ENCODE measurements around the gene PSMB8.

The PSMB8 gene

DNA sequence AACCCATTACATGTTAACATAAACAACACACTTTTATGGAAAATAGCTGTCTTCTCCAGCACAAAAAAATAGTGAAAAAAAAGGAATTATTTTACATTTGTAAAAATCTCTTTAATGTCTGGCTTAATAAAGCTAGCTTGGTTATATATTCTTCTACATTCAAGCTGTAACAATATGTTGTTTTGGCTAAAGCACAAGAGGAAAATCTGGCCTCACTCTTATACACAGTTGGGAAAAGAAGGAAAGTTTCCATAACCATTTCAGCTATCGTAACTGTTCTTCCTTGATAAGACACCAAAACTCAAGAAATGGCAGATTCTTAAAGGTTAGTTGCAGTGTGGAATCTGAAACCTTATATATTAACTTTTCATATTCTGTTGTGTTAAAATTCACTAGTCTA is 34.7 kb downstream of the PSMB8 start:
- TF ChIP-seq FOXP2 (optimal IDR thresholded peaks at IDR 0.05; ENCODE audit: borderline replicate concordance, extremely low read depth, extremely low read length, insufficient read depth) (no peak), POLR2AphosphoS5 (IDR thresholded peaks at IDR 0.05; ENCODE audit: low read depth, low read length) (no peak), TAF1 (IDR thresholded peaks at IDR 0.05; ENCODE audit: borderline replicate concordance, insufficient read depth, low read length) (no peak), SIN3A (IDR thresholded peaks at IDR 0.05; ENCODE audit: borderline replicate concordance, insufficient read depth, low read length) (no peak)
- TF ChIP-seq, protein P1, sequence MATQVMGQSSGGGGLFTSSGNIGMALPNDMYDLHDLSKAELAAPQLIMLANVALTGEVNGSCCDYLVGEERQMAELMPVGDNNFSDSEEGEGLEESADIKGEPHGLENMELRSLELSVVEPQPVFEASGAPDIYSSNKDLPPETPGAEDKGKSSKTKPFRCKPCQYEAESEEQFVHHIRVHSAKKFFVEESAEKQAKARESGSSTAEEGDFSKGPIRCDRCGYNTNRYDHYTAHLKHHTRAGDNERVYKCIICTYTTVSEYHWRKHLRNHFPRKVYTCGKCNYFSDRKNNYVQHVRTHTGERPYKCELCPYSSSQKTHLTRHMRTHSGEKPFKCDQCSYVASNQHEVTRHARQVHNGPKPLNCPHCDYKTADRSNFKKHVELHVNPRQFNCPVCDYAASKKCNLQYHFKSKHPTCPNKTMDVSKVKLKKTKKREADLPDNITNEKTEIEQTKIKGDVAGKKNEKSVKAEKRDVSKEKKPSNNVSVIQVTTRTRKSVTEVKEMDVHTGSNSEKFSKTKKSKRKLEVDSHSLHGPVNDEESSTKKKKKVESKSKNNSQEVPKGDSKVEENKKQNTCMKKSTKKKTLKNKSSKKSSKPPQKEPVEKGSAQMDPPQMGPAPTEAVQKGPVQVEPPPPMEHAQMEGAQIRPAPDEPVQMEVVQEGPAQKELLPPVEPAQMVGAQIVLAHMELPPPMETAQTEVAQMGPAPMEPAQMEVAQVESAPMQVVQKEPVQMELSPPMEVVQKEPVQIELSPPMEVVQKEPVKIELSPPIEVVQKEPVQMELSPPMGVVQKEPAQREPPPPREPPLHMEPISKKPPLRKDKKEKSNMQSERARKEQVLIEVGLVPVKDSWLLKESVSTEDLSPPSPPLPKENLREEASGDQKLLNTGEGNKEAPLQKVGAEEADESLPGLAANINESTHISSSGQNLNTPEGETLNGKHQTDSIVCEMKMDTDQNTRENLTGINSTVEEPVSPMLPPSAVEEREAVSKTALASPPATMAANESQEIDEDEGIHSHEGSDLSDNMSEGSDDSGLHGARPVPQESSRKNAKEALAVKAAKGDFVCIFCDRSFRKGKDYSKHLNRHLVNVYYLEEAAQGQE (IDR thresholded peaks at IDR 0.05; ENCODE audit: insufficient read depth in 1 of 2, low read depth in 2 of 2, low read length in 2 of 2) = no peak

DNA sequence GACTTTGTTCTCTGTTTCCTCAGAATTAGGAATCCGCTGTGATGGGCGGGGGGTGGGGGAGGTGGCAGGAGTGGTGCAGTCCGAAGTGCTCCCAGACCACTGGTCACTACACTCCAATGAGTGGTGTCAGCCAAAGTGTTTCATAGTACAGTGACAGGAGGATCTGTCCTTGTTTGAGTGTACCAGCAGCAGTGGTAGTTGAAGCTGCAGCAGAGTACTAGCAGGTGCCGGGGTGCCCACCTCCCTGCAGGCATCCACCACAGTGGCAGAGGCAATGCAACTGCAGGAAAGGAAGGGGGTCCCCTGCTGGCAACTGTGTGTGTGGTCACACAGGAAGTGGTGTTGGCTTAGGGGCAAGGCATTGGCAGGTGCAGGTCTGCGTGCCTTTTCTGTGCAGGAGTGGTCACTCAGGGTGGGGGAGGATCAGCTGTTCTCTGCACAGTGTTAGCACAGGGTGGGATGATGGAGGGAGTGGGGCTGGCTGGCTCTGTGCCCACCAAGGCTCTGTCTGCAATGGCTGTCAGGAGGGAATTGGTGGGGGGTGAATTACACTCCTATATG is 36.7 kb downstream of the PSMB8 start:
- TF ChIP-seq SIN3A (IDR thresholded peaks at IDR 0.05; ENCODE audit: borderline replicate concordance, insufficient read depth, low read length) = no peak

DNA sequence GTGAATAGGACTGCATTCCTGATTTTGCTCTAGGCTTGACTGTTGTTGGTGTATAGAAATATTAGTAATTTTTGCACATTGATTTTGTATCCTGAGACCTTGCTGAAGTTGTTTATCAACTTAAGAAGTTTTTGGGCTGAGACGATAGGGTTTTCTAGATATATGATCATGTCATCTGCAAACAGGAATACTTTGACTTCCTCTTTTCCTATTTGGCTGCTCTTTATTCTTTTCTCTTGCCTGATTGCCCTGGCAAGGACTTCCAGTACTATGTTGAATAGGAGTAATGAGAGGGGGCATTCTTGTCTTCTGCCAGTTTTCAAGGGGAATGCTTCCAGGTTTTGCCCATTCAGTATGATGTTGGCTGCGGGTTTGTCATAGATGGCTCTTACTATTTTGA is 40.4 kb downstream of the PSMB8 start:
- TF ChIP-seq SIN3A (IDR thresholded peaks at IDR 0.05; ENCODE audit: borderline replicate concordance, insufficient read depth, low read length) (no peak), FOXP2 (optimal IDR thresholded peaks at IDR 0.05; ENCODE audit: borderline replicate concordance, extremely low read depth, extremely low read length, insufficient read depth) (no peak)
- TF ChIP-seq, protein P1 (IDR thresholded peaks at IDR 0.05; ENCODE audit: insufficient read depth in 1 of 2, low read depth in 2 of 2, low read length in 2 of 2) = no peak

DNA sequence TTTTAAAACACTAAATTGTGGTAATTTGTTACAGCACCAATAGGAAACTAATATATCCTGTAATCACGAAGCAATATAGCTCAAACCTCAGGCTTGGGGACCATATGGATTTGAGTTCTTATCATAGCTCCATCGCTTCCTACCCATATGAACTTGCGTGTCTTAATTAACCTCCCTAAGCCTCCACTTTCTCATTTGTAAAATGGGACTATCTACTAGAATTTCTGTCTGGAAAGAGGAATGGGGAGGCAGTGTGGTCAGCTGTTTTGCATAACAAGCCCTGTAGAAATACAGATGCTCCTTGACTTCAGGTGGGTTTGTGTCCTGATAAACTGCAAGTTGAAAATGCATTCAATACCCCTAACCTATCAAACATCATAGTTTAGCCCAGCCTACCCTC is 44.1 kb downstream of the PSMB8 start:
- TF ChIP-seq POLR2AphosphoS5 (IDR thresholded peaks at IDR 0.05; ENCODE audit: low read depth, low read length) (no peak), SIN3A (IDR thresholded peaks at IDR 0.05; ENCODE audit: borderline replicate concordance, insufficient read depth, low read length) (no peak), TAF1 (IDR thresholded peaks at IDR 0.05; ENCODE audit: borderline replicate concordance, insufficient read depth, low read length) (no peak), FOXP2 (optimal IDR thresholded peaks at IDR 0.05; ENCODE audit: borderline replicate concordance, extremely low read depth, extremely low read length, insufficient read depth) (no peak)
- TF ChIP-seq, protein P1 (IDR thresholded peaks at IDR 0.05; ENCODE audit: insufficient read depth in 1 of 2, low read depth in 2 of 2, low read length in 2 of 2) = no peak

DNA sequence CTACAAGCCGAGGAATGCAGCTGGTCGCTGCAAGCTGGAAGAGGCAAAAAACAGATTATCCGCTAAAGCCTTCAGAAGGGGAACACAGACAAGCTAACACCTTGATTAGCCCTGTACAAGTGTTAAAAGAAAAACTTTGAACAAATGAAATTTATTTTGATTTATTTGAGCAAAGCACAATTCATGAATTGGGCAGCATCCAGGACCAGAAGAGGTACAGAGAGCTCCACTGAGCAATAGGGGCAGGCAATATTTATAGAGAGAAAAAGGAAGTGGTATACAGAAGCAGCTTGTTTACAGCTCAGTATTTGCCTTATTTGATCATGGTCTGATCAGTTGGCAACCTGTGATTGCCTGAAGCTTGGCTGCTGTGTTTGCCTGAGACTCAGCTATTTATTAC is 44.7 kb downstream of the PSMB8 start:
- no peak for TF ChIP-seq SIN3A (IDR thresholded peaks at IDR 0.05; ENCODE audit: borderline replicate concordance, insufficient read depth, low read length)
- no peak for TF ChIP-seq POLR2AphosphoS5 (IDR thresholded peaks at IDR 0.05; ENCODE audit: low read depth, low read length)
- no peak for TF ChIP-seq TAF1 (IDR thresholded peaks at IDR 0.05; ENCODE audit: borderline replicate concordance, insufficient read depth, low read length)
- TF ChIP-seq, protein P1 (IDR thresholded peaks at IDR 0.05; ENCODE audit: insufficient read depth in 1 of 2, low read depth in 2 of 2, low read length in 2 of 2) = no peak
- TF ChIP-seq FOXP2 (optimal IDR thresholded peaks at IDR 0.05; ENCODE audit: borderline replicate concordance, extremely low read depth, extremely low read length, insufficient read depth) = no peak

Measured in PFSK-1 (cell line).